Measurements from ENCODE around the gene WNT2B.
"Not testable (repeated sequence)": the region's sequence is repeated elsewhere in the genome, so short reads cannot be mapped to it uniquely, and the experiment has no call there.

DNA sequence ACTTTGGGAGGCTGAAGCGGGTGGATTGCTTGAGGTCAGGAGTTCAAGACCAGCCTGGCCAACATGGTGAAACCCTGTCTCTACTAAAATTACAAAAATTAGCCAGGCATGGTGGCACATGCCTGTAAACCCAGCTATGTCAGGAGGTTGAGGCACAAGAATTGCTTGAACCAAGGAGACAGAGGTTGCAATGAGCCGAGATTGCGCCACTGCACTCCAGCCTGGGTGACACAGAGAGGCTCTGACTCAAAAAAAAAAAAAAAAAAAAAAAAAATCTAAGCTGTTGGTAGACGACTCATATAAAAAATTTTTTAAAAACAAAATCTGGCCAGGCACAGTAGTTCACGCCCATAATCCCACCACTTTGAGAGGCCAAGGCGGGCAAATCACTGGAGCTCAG, 21.1 kb upstream of the WNT2B start:
- TF ChIP-seq ISL1 (CRISPR knock-in tag; IDR thresholded peaks at IDR 0.05); ZNF70 (CRISPR knock-in tag; IDR thresholded peaks at IDR 0.05); TCF4 (CRISPR knock-in tag; IDR thresholded peaks at IDR 0.05; ENCODE audit: borderline replicate concordance); CSDC2 (CRISPR knock-in tag; IDR thresholded peaks at IDR 0.05); BACH2 (CRISPR knock-in tag; IDR thresholded peaks at IDR 0.05; ENCODE audit: borderline replicate concordance); ZNF565 (CRISPR knock-in tag; conservative IDR thresholded peaks at IDR 0.05; ENCODE audit: low read depth); ARNTL (CRISPR knock-in tag; IDR thresholded peaks at IDR 0.05; ENCODE audit: borderline replicate concordance, low read depth); ZNF8 (CRISPR knock-in tag; IDR thresholded peaks at IDR 0.05); ESRRG (CRISPR knock-in tag; IDR thresholded peaks at IDR 0.05): not testable (repeated sequence)
- TF ChIP-seq, protein P1, sequence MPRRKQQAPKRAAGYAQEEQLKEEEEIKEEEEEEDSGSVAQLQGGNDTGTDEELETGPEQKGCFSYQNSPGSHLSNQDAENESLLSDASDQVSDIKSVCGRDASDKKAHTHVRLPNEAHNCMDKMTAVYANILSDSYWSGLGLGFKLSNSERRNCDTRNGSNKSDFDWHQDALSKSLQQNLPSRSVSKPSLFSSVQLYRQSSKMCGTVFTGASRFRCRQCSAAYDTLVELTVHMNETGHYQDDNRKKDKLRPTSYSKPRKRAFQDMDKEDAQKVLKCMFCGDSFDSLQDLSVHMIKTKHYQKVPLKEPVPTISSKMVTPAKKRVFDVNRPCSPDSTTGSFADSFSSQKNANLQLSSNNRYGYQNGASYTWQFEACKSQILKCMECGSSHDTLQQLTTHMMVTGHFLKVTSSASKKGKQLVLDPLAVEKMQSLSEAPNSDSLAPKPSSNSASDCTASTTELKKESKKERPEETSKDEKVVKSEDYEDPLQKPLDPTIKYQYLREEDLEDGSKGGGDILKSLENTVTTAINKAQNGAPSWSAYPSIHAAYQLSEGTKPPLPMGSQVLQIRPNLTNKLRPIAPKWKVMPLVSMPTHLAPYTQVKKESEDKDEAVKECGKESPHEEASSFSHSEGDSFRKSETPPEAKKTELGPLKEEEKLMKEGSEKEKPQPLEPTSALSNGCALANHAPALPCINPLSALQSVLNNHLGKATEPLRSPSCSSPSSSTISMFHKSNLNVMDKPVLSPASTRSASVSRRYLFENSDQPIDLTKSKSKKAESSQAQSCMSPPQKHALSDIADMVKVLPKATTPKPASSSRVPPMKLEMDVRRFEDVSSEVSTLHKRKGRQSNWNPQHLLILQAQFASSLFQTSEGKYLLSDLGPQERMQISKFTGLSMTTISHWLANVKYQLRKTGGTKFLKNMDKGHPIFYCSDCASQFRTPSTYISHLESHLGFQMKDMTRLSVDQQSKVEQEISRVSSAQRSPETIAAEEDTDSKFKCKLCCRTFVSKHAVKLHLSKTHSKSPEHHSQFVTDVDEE (CRISPR knock-in tag; IDR thresholded peaks at IDR 0.05) = not testable (repeated sequence)
- TF ChIP-seq, protein P2, sequence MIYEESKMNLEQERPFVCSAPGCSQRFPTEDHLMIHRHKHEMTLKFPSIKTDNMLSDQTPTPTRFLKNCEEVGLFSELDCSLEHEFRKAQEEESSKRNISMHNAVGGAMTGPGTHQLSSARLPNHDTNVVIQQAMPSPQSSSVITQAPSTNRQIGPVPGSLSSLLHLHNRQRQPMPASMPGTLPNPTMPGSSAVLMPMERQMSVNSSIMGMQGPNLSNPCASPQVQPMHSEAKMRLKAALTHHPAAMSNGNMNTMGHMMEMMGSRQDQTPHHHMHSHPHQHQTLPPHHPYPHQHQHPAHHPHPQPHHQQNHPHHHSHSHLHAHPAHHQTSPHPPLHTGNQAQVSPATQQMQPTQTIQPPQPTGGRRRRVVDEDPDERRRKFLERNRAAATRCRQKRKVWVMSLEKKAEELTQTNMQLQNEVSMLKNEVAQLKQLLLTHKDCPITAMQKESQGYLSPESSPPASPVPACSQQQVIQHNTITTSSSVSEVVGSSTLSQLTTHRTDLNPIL (CRISPR knock-in tag; IDR thresholded peaks at IDR 0.05; ENCODE audit: low read depth) = not testable (repeated sequence)
- TF ChIP-seq, protein P3, sequence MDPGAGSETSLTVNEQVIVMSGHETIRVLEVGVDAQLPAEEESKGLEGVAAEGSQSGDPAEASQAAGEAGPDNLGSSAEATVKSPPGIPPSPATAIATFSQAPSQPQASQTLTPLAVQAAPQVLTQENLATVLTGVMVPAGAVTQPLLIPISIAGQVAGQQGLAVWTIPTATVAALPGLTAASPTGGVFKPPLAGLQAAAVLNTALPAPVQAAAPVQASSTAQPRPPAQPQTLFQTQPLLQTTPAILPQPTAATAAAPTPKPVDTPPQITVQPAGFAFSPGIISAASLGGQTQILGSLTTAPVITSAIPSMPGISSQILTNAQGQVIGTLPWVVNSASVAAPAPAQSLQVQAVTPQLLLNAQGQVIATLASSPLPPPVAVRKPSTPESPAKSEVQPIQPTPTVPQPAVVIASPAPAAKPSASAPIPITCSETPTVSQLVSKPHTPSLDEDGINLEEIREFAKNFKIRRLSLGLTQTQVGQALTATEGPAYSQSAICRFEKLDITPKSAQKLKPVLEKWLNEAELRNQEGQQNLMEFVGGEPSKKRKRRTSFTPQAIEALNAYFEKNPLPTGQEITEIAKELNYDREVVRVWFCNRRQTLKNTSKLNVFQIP (CRISPR knock-in tag; IDR thresholded peaks at IDR 0.05; ENCODE audit: borderline replicate concordance, low read depth) = not testable (repeated sequence)
- TF ChIP-seq, protein P4, sequence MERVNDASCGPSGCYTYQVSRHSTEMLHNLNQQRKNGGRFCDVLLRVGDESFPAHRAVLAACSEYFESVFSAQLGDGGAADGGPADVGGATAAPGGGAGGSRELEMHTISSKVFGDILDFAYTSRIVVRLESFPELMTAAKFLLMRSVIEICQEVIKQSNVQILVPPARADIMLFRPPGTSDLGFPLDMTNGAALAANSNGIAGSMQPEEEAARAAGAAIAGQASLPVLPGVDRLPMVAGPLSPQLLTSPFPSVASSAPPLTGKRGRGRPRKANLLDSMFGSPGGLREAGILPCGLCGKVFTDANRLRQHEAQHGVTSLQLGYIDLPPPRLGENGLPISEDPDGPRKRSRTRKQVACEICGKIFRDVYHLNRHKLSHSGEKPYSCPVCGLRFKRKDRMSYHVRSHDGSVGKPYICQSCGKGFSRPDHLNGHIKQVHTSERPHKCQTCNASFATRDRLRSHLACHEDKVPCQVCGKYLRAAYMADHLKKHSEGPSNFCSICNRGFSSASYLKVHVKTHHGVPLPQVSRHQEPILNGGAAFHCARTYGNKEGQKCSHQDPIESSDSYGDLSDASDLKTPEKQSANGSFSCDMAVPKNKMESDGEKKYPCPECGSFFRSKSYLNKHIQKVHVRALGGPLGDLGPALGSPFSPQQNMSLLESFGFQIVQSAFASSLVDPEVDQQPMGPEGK (CRISPR knock-in tag; IDR thresholded peaks at IDR 0.05; ENCODE audit: borderline replicate concordance) = not testable (repeated sequence)

Measured in SK-N-SH treated with all-trans-retinoic acid at 6 μM for 48 hours (cell line).